Colon (tissue), 2 donors: ENCODE results near the gene TMEM63B.
"Not testable (repeated sequence)": the region's sequence is repeated elsewhere in the genome, so short reads cannot be mapped to it uniquely, and the experiment has no call there.

ENCODE experiments used
- FAIRE-seq: peaks from 2 replicates; lab custom pipeline; 2012; peaks lifted over from hg19 to GRCh38; lab: Jason Lieb, UNC
- donor health status: control.
- donor health status: control.

The TMEM63B gene

DNA sequence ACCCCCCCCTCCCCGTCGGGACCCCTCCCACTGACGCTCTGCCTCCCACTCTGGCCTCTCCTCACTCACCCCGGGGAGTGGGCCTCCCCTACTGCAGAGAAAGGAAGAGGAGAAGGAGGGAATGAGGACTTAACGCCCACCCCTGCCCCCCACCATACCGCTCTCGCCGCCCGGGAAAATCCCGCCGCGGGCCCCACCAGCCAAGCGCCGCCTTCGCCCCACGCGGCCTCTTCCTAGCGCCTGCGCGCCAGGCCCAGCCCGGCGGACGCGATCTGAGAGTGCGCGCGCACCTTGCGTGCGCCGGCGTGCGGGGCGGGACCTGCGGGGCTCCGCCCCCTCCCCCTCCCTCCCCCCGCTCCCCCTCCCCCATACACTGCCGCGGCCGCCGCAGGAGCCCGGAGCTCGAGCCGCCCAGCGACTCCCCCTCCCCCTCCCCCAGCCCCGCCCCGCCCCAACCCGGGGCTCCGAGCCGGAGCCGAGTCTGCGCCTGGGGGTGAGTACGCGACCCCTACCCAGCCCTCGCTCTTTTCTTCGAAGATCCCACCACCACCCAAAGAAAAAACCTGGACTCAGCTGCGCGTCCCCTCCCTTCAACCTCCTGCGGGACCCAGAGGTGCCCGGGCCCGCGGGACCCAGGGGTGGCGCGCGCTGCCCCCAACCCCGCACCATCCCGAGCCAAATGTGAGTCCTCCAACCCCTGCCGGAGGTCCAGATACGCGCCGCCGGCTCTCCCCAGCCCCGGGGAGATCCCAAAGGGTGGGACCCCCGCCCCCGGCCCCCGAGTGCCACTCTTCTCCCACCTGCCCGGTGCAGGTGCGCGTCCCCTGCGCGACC lies at the start of gene TMEM63B, which contains the start of gene MRPL14:
Gene TMEM63B, plus strand, starts transcription at position 369 of the 834 bp plus-strand sequence. CDS start 7,031 bp downstream, outside the sequence.
Gene MRPL14, minus strand, starts transcription at position 267 of the 834 bp plus-strand sequence. CDS start 10,841 bp downstream, outside the sequence.
- FAIRE-seq, result no peak

DNA sequence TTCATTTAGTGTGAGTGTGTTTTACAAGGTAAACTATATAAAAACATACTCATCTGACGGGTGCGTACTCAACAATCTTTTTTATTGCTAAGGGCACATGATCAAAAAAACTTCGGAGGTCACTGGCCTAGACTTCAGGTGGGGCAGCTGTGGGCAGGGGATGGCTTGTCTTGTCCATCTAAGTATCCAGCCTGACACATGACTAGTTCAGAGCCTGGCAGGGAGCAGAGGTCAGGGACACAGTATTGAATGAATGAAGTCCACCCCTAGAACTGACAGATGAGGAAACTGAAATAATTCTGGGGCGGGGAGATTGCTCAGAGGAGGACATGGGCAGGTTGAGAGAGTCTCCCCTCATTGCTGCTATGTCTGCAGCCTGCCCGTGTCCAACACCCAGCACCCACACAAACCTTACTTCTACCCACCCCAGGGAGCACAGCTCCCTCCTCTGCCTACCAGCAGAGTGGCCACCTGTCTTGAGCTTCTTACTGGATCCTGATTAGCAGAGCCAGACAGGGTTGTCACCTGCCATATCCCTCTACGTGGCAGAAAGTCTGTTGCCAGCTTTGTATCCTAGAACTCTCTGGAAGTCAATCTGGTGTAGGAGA lies 49.0 kb upstream of the TMEM63B start:
- no peak for FAIRE-seq

DNA sequence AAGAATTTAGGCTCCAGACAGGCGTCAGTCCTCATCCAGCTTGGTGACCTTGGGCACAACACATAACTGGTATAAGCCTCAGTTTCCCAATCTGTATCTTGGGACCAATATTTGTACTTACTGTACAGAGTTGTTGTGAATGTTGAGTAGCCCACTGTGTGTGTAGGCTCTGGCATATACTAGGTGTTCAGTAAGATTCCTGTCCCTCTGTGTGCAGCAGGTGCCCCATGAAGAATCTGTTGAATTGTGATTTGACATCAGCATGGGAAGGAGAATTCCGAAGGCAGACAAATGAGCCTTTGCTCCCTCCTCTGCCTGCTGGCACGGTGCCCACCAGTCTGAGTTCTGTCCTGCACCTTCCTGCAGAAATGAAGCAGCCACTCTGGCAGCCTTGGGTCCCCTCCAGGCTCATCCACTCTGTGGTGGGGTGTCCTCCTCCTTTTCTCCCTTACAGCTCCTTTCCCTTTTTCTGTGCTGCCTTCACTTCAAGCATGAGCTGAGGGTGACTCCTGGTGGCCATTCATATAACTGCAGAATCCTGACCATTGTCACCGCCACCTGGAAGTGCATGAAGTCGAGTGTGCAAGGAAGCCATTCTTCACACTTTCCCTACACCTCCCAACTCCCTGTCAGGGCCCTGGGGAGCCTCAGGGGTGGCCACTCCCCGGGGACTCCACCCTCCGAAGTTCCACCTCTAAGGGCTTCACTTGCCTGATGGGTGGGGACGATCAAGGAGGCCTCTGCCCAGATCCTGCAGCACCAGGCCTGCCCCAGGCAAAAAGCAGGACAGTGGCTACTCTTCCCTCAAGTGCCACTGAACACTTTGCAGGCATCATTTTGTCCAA lies 48.3 kb upstream of the TMEM63B start:
- FAIRE-seq, result no peak

DNA sequence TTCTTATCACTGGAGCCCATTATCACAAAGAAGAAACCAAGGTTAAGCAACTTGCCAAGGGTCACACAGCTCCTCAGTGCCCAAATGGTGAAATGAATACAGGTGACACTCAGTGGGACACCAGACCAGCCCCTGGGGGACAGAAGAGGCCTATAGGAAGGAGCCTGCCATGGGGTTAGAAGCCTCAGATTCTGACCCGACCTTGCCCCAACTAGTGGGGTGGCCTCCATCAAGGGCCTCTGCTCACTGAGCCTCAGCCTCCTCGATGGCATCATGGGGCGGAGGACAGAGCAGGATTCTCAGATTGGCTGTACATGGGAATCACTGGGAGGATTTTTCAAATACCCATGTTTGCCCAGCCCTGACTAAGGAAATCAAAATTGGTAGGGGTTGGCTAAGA lies 47.7 kb upstream of the TMEM63B start:
- no peak for FAIRE-seq

DNA sequence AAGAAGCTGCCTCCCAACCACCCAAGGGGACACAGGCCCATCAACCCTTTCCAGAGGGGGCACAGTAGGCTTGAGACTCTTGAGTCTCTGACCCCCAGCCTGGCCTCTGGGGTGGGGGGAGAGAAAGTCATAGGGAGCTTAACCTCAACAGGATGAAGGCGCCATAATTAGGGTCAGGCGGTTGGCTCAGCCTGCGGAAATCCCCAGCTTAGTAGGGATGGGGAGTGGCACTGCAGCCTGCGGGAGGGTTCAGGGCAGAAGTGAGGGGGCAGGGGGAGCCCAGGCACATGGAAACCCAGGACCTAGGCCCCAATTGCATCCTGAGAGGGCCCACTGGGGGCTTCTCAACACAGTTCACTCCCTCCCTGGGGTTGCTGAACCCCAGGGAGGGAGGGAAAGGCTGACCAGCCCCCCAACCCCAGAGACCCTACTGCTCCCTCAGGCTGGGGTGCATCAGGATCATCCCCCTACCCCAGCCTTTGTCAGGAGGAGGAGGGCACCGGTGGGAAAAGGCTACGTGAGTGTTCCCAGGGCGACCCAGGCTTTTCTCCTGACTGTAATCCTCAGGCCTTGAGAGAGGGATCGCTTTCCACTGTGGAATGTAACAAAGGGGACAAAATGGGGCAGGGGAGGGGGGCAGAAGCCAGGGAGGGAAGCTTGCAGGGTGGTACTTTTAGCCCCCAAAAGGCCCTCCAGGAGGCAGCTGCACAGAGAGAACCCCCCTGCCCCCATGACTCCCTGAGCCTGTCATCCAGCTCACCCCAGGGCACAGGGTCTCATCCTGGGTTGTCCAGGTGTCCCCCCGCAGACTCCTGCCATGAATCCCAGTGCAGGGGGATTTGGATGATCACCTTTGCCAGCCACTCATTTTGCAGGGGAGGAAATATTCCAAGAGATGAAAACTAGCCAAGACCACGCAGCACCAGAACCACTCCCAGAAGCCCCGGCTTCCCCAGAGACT lies 46.5 kb upstream of the TMEM63B start:
- FAIRE-seq, result no peak

DNA sequence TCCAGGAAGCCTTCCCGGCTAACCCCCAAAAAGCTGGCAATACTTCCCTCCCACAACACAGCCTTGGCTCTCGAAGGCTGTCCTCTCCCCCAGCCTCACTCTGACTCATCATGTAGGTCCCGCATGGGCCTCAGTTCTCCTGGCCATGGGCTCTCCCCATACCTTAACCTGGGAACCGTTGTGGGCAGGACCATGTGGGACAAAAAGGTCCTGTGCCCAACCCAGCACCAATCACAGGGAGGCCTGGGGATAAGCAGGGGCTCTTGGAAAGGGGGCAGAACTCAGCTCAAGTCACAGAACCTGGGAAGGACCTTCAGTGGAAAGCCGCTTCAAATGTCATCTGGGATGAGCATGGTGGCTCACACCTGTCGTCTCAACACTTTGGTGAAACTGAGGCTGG lies 45.6 kb upstream of the TMEM63B start:
- no peak for FAIRE-seq

DNA sequence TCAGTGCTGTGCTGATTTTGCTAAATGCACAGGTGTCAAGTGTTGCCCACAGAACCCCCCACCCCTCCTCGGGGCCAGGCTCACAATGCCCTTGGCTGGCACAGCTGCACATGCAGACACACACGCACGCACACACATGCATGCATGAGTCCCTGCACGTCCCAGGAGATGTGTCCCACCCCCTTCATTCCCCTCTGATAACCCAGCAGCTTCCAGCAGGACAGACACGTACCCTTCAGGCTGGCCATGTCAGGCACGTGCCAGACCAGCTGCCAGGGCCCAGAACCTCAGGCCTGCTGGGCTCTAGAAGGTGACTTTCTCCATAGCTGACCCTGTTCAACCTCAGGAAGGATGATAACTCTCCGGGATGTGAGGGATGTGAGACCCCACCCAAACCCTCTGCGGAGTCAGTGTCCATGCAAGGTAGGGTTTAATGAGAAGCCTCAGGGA lies 44.5 kb upstream of the TMEM63B start:
- no peak for FAIRE-seq

DNA sequence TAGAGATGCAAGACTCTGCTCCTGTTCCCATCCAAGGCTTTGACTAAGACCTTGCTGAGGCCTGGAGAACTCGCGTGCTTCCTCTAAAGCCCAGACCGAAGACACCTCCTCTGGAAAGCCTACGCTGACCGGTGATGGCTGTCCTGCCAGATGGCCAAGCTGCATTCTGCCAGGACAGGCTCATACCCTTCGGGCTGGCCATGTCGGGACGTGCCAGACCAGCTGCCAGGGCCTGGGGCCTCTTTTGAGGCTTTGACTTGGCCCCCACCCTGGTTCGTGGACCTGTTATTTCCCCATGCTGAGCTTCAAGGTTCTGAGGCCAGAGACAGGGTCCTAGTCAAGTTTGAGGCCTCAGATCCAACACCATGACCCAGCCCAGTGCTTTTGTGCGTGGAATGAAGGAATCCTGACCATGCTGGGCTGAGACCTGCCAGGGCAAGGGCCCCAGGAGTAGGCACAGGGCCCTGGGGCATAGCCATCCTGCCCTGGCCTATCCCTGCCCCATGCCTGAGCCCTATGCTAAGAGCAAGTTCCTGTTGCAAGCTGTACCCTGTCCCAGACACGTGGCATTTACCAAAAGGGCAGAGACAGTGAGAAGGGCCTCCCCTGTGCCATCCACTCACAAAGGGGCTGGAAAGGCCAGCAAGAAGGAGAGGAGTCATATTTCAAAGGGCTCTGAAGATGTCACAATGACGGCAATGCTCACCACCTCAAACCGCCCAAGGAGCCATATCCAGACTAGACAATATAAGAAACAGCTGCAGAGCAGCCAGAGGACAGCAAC lies 42.9 kb upstream of the TMEM63B start:
- FAIRE-seq, result no peak

DNA sequence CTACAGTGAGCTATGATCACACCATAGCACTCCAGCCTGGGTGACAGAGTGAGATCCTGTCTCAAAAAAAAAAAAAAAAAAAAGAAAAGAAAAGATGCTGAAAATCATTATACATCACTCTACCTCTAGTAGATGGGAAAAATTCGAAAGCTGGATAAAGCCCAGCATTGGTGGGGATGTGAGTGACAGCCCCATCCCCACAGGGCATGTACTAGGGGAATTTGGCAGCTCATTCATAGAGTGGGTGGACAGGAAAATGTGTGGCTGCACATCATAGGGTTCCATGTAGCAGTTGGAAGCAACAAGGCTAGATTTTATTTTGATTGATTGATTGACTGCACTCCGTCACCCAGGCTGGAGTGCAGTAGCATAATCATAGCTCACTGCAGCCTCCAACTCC lies 42.1 kb upstream of the TMEM63B start:
- no peak for FAIRE-seq

DNA sequence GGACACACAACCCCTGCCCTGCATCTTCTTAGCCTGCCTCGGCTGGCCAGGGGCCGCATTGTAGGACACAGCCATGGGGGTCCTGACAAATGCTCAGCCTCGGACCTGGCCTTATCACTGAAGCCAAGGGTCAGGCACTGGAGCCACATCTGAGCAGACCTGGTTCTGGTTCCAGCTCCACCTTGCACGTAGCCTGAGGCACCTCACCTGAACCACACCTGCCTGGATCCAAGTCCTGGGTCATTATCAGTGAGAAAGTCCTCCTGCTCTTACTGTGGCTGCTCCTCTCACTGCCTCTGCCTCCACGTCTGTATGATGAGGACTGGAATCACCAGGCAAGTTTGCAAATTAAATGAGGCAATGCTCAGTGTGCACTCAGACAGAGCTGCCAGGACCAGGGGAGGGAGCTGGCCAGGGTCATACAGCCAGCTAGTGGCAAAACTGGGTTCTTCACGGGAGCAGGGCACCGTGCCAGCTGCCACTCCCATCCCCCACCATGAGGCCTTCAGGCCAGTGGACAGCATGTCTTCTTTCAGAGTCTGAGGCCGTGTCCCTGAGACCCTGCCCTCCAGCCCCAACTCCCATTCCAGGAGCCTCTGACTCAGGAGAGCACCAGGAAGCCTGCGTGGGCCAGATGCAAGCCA lies 40.3 kb upstream of the TMEM63B start:
- no peak for FAIRE-seq

DNA sequence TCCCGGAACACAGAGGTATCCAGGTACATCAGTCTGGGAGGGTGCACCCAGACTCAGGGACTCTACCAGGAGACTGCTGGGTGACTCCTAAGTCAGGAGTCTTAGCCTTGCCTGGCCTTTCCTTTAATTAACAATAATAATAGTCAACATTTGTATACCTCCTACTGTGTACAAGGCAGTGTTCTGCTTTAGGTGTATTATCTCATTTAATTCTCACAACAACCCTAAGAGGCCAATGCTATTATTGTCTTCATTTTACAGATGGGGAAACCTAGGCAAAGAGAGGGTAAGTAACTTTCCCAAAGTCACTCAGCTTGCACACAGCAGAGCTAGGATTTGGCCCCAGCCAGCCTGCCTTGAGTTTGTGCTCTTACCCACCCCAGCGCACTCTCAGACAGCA lies 39.7 kb upstream of the TMEM63B start:
- FAIRE-seq, result no peak

DNA sequence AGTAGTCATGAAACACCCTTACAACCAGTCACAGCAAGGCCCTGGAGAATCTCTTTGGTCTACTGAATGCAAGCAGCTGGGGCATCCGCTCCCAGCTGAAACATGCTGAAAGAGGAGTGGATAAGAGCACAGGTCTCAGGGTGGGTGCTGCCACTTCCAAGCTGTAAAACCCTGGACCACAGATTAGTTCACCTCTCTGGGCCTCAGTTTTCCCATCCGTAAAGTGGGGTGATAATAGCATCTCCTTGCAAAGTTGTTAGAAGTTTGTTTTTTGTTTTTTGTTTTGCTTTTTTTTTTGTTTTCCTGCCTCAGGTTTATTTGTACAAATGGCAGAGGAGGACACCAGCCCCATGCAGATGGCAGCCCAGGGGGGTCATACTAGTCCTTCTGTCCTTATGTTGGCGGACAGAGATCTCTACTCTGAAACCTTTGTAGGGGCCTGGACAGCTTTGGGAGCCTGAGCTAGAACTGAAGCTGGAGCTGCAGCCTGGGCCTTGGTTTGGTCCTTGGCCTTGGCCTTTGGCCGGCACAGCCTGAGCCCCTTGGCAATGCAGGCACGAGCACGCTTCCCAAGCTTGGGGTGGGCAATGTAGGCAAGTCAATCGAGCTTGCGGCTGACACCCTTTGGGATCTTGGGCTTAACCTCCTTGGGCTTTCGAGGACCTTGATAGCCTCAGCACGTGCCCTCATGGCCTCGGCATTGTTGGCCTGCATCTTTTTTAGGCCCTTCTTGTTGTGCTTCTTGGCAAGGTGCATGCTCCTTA lies 38.3 kb upstream of the TMEM63B start:
- no peak for FAIRE-seq

DNA sequence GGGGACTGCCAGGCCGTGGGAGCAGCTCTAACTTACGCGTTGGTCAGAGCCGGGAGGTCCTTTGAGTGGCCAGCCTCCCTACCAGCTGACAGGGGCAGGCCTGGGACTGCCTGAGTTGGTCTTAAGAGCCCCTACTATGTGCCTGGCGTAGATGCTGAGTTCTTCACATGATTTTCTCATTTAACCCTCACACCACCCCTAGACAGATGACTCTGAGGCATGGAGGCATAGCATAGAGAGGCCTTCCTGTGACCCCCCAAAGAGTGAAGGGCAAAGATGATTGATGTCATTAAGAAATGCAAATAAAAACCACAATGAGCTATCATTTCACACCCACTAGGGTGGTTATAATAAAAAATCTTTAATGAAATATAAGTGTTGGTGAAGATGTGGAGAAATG lies 36.9 kb upstream of the TMEM63B start:
- no peak for FAIRE-seq

DNA sequence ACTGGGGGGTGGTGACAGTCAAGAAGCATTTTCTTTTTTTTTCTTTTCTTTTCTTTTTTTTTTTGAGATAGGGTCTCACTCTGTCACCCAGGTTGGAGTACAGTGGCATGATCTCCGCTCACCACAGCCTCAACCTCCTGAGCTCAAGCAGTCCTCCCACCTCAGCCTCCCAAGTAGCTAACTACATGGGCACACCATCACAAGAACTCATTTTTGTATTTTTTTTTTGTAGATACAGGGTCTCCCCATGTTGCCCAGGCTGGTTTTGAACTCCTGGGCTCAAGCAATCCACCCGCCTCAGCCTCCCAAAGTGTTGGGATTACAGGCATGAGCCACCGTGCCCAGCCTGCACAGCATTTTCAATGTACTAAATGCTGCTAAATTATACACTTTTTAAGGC lies 36.0 kb upstream of the TMEM63B start:
- not testable (repeated sequence) for FAIRE-seq

DNA sequence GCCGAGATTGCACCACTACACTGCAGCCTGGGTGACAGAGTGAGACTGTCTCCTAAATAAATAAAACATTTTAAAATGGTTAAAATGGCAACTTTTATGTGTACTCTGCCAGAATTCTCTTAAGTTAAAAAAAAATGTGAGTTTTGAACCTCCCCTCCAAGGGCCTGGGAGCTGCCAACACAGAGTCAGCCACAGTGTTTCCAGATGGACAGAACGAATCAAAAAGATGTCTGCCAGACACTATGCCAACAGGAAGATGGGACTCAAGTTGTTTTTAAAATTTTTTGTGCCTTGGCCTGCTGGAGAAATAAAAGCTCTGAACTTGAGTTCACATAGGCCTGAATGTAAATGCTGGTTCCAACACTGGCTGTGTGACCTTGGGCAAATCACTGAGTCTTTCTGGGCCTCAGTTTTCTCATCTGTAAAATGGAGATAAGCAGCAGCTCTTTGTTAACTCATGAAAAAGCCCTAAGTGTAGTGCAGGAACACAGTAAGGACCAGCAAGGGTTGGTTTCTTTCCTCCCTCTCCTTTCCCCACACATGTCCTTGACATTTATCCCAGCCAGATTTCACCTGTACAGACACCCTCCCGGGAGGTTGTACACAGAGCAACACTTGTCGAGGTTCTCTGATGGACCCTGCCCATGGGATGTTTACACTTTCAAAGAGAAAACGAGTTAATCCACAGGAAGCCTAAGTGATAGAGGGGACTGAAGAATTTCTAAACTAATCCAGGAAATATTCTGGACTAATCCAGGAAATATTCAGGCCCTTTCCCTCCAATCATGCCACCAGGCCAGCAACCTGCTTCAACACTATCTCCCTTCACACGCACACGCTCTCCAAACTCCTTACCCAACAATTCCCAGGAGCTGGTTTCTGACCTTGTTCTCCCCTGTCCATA lies 35.1 kb upstream of the TMEM63B start:
- no peak for FAIRE-seq

DNA sequence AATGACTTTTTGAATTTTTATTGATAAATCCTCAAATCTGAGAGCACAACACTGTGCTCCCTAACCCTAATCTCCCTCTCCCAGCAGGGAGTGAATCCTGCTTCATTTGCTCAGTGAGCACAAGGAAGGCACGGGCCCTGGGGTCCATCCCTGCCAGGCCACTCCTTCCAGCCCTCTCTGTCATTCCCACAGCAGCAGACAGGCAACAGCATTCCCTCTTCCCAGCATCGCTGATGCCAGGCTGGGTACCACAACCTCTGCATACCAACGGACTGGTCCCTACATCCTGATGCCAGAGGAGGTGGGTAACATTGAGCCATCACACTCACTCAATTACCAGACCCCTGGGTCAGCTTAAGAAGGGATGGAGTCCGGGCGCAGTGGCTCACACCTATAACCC lies 34.3 kb upstream of the TMEM63B start:
- FAIRE-seq, result no peak

DNA sequence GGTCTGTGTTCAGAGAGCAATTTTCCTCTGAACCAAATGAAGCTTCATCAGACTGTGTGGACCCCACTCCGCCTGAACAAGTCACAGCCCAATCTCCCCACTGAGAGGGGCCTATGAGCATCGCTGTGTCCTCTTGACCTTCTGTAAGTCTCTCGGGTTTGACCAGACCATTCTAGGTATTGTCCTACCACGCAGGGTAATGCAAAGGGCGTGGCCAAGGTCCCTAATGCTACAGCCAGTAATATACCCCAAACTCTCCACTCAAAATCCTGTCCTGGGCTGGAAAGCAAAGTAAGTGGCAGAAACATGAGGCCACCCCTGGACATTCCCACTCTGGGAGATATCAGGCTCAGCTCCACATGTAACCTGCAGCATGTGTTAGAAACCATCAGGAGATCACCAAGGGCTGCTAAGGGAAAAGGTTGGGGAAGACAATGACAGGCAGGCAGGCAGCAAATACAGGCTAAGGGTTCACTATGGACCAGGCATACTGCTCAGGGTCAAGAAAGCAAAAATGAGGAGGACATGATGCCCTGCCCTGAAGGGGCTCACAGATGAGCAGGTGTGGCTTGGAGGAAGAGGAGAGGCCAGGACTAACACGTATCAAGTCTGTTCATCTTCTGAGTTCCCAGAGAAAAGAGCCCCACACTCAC lies 33.5 kb upstream of the TMEM63B start:
- no peak for FAIRE-seq
